IPS-20b (cell line): ENCODE data around the gene WSCD2.

Experiments used
- H3K27ac ChIP-seq: one replicate; pipeline ENCODE4 v1.5.1; 2013; ENCODE audit warnings: low read length
- H3K27me3 ChIP-seq: 2 replicates; pipeline ENCODE4 v1.6.1; 2013; ENCODE audit warnings: mild to moderate bottlenecking, low read length, inconsistent platforms; ENCODE audit not compliant: insufficient read depth
- H3K36me3 ChIP-seq: 2 replicates; pipeline ENCODE4 v1.6.1; 2013; ENCODE audit warnings: low read depth, mild to moderate bottlenecking, inconsistent platforms, low read length, moderate library complexity; ENCODE audit not compliant: insufficient read depth
- H3K4me1 ChIP-seq: 2 replicates; pipeline ENCODE4 v1.6.1; 2013; ENCODE audit warnings: mild to moderate bottlenecking, control low read depth, inconsistent platforms, low read length, moderate library complexity; ENCODE audit not compliant: insufficient read depth
- H3K4me3 ChIP-seq: 2 replicates; pipeline ENCODE4 v1.5.1; 2013; ENCODE audit warnings: mild to moderate bottlenecking, low read length, inconsistent platforms
- H3K9ac ChIP-seq: 2 replicates; pipeline ENCODE4 v1.6.1; 2013; ENCODE audit warnings: low read depth, mild to moderate bottlenecking, inconsistent platforms, low read length, moderate library complexity
- H3K9me3 ChIP-seq: 2 replicates; pipeline ENCODE4 v1.6.1; 2013; ENCODE audit warnings: mild to moderate bottlenecking, low read depth, low read length, inconsistent platforms; ENCODE audit not compliant: insufficient read depth

WSCD2 gene

DNA sequence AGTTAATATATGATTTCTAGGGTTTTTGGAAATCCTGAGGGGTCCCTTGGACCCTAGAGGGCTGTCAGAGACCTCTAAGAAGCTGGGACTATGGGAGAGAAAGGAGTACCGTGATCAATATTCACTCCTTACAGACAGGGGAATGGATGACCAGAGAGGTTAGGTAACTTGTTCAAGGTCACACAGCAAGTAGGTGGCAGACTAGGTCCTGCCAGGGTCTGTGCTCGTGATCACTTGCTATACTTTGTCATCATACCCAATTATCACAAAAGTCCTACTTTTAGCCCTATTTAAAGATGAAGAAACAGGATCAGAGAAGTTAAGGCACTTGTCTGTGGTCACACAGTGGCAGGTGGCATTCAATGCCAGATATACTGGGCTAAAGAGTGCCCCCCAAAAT lies 42.9 kb downstream of the WSCD2 start:
- no peaks in the 10 kb centered on the region for H3K27me3 ChIP-seq
- H3K9ac ChIP-seq = no peak overlapping the region
- H3K4me1 ChIP-seq = peaks cover 12% of the 10 kb centered on the region; the same call in 1 of the 2 replicates
- H3K36me3 ChIP-seq = no peaks in the 10 kb centered on the region
- H3K27ac ChIP-seq = no peak overlapping the region
- no peak overlapping the region for H3K4me3 ChIP-seq
- H3K9me3 ChIP-seq = no peaks in the 10 kb centered on the region

DNA sequence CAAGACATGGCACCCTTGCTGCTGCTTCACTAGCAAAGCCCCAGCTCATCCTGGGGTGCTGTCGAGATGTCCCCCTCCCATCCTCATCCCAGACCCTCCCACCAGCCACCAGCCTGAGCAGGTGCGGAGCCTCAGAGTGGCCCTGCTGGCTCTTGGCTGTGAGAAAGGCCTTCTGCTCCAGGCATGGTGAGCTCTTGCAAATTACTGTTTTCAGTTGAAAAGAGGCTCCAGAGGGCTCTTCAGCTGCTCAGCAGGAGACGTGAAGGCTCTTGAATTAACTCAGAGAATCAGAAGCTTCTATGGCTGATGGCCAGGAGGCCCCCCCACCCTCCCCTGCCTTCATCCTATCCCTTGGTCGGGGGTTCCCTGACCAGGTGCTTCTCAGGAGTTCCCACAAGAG lies 44.1 kb downstream of the WSCD2 start:
- Histone ChIP-seq H3K27ac (no peak overlapping the region), H3K4me3 (no peak overlapping the region)

DNA sequence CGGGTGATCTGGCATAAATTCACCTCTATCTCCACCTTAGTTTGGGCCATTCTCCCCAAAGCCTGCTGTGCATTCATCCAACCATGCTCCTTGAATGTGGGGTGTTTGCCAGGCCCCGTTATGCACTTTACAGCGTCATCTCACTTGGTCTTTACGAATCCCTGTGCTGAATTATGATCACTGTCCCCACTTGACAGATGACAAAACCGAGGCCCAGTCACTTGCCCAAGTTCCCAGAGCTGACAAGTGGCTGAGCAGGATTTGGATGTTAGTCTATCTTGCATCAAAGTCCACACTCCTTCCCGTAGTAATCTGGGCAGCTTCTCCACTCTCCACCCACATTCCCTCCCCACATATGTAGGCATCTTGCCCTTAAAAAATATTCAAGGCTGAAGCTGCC lies 44.8 kb downstream of the WSCD2 start:
- Histone ChIP-seq H3K4me3 (no peak overlapping the region), H3K4me1 (peaks cover 12% of the 10 kb centered on the region; the same call in 1 of the 2 replicates), H3K9ac (no peak overlapping the region), H3K36me3 (no peaks in the 10 kb centered on the region), H3K27me3 (no peaks in the 10 kb centered on the region), H3K27ac (no peak overlapping the region), H3K9me3 (no peaks in the 10 kb centered on the region)

More for the DNA sequence above, 44.1 kb downstream of the WSCD2 start:
- H3K36me3 ChIP-seq = no peaks in the 10 kb centered on the region
- H3K9ac ChIP-seq = no peak overlapping the region
- no peaks in the 10 kb centered on the region for H3K9me3 ChIP-seq
- peaks cover 12% of the 10 kb centered on the region; the same call in 1 of the 2 replicates for H3K4me1 ChIP-seq
- no peaks in the 10 kb centered on the region for H3K27me3 ChIP-seq

DNA sequence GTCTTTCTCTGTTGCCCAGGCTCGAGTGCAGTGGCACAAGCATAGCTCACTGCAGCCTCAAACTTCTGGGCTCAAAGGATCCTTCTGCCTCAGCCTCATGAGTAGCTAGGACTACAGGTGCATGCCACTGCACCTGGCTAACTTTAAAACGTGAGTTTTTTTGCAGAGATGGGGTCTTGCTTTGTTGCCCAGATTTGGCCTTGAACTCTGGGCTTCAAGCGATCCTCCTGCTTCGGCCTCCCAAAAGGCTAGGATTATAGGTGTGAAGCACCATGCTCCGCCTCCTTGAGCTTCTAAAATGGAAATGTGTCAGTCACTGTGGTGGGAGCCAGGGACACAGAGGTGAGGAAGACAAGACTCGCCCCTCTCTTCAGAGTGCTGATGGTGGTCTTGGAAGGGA lies 45.6 kb downstream of the WSCD2 start:
- Histone ChIP-seq H3K27ac (no peak overlapping the region), H3K9me3 (no peaks in the 10 kb centered on the region), H3K27me3 (no peaks in the 10 kb centered on the region), H3K4me3 (no peak overlapping the region), H3K9ac (no peak overlapping the region), H3K4me1 (peaks cover 12% of the 10 kb centered on the region; the same call in 1 of the 2 replicates), H3K36me3 (no peaks in the 10 kb centered on the region)

DNA sequence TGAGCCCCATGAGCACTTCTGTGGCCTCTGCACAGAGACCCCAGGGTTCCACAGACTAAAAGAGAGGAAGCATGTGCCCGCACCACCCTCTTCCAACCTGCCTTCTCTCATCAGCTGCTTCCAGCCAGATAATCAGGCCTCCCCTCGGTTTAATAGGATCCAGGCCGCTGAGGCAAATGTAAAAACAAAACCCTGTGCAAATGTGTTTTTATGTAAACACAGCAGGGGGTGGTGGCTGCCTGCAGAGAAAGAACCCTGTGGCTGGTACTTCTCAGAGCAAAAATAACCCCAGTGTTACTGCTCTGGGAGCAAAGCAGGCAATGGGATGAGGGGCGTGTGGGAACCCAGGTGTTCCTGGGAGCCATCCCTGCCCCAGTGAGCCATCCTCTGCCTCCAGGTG lies 46.2 kb downstream of the WSCD2 start:
- Histone ChIP-seq H3K27ac (no peak overlapping the region), H3K4me1 (peaks cover 12% of the 10 kb centered on the region; the same call in 1 of the 2 replicates), H3K9me3 (no peaks in the 10 kb centered on the region), H3K36me3 (no peaks in the 10 kb centered on the region), H3K9ac (0 out of 2 replicates have a peak overlapping the region, but pooled peaks have one; percentile 16), H3K4me3 (no peak overlapping the region), H3K27me3 (no peaks in the 10 kb centered on the region)

DNA sequence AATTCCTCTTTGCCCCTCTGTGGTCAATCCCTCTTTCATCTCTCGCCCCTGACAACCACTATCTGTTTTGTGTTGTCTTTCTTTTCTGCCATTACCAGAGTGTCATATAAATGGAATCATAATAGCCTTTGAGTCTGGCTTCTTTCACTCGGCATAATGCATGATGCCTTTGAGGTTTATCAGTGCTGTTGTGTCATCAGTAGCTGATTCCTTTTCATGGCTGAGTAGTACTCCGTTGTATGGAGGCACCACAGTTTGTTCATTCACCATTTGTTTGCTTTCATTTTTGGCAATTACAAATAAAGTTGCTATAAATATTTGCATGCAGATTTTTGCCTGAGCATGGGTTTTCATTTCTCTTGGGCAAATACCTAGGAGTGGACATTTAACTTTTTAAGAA lies 47.2 kb downstream of the WSCD2 start:
- Histone ChIP-seq H3K36me3 (no peaks in the 10 kb centered on the region), H3K27ac (no peak overlapping the region), H3K4me3 (no peak overlapping the region), H3K9ac (no peak overlapping the region), H3K27me3 (no peaks in the 10 kb centered on the region), H3K4me1 (peaks cover 12% of the 10 kb centered on the region; the same call in 1 of the 2 replicates), H3K9me3 (no peaks in the 10 kb centered on the region)

DNA sequence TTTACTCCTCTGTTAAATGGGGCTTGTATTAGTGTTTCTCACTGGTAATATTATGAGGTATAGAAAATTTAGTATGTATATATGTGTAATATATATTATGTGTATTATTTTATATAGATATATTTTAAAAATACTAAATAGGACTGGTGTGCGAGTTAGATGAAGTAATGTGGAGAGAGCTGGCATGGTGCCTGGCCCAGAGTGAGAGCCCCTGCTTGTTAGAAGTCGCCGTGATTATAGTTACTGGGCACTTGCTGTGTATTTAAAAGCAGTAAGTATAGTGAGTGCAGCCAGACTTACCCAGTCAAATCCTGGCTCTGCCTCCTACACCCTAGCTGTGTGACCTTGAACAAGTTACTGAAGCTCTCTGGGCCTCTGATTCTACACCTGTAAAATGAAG lies 48.0 kb downstream of the WSCD2 start:
- Histone ChIP-seq H3K36me3 (no peaks in the 10 kb centered on the region), H3K9me3 (no peaks in the 10 kb centered on the region), H3K4me1 (peaks cover 12% of the 10 kb centered on the region; the same call in 1 of the 2 replicates), H3K27me3 (no peaks in the 10 kb centered on the region), H3K27ac (no peak overlapping the region), H3K4me3 (no peak overlapping the region), H3K9ac (no peak overlapping the region)

DNA sequence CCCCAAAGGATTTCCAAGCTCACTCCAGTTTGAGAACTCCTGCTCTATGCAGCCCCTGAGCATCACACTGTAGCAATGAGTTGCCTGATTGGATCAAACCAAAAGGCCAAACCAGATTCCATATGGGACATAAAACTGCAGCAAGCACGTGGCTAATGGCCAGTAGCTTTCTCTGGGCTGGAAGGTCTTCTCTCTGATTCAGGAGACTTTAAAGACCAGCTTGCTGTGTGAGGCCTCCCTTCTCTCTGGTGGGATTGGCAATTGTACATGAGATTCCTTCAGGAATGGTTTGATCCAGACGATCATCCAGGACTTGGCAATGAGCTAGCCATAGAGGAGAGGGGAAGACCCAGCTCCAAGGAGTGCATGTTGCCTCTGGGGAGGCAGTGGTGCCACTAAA lies 50.2 kb downstream of the WSCD2 start:
- Histone ChIP-seq H3K4me3 (no peak overlapping the region), H3K4me1 (peaks cover 12% of the 10 kb centered on the region; the same call in 1 of the 2 replicates), H3K36me3 (no peaks in the 10 kb centered on the region), H3K27ac (no peak overlapping the region), H3K27me3 (no peaks in the 10 kb centered on the region), H3K9me3 (no peaks in the 10 kb centered on the region), H3K9ac (no peak overlapping the region)

DNA sequence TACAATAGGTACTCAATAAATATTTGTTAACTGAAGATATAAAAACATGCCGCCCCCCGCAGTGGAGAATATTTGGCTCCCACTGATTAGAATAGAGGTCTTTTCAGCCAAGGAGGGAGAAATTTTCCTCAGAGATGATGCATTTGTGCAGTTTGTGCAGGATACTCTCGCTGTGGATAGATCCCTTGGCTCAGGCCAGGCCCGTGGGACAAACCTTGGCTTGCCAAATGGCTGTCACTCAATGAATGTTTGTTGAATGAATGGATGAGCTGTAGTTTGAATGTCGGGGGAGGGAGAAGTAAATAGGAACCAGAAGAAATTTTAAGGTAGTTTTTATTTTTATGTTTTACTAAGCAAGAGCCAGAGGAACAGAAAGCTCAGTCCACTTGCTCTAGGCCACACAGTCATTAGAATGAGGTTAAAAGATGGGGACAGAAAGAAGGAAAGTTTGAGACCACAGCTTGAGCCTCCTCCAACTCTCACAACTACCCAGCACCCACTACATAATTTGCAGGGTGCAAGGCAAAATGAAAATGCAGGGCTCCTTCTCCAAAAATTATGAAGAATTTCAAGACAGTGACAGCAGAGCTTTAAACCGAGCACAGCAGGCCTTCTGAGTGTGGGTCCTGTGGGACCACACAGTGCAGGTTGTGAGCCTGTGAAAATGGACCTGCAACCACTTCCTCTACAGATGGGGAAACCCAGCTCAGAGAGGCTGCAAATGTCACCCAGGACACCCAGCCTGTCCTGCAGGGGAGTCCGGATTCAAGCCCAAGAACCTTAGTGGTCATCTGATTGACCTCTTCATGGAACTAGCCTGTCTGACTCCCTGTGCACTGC lies 51.4 kb downstream of the WSCD2 start:
- Histone ChIP-seq H3K36me3 (no peaks in the 10 kb centered on the region), H3K9ac (no peak overlapping the region), H3K27me3 (no peaks in the 10 kb centered on the region), H3K4me1 (peaks cover 4% of the 10 kb centered on the region; the same call in 1 of the 2 replicates), H3K9me3 (no peaks in the 10 kb centered on the region), H3K27ac (no peak overlapping the region), H3K4me3 (no peak overlapping the region)

DNA sequence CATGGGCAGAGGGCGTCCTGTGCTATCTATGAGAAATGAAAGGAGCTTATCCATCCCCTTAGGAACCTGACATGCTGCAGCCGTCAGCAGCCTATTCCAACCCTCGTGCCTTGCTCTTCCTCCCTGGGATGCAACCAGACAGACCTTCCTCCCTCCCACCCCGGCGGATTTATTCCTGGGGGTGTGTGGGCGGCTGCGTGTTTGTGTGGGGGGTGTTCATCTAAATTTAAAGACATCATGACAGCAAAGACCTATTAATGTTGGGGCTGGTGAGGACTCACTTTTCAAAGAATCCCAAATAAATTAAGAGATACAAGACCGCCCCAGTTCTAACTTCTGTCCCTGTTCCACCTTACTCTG lies 52.0 kb downstream of the WSCD2 start:
- Histone ChIP-seq H3K4me1 (peaks cover 3% of the 10 kb centered on the region; the same call in 1 of the 2 replicates), H3K4me3 (no peak overlapping the region), H3K9me3 (no peaks in the 10 kb centered on the region), H3K36me3 (no peaks in the 10 kb centered on the region), H3K27me3 (no peaks in the 10 kb centered on the region), H3K27ac (no peak overlapping the region), H3K9ac (no peak overlapping the region)

DNA sequence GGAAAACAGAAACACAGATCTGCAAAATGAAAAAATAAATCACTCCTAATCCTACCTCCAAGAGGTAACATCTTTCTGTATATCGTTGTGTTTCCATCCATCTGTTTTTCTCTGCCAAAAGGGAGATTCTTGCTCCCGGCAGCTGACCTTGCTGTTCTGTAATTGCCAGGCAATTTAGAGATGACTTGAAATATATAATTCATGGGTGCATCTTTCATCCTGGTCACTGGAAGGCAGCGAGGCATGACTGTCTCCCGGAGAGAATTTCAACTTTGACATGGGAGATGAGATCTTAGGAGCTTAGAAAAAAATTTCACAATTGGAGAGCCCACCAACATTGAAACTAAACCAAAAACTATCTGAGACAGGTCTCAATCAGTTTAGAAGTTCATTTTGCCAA lies 53.0 kb downstream of the WSCD2 start:
- H3K9me3 ChIP-seq = no peaks in the 10 kb centered on the region
- H3K27me3 ChIP-seq = no peaks in the 10 kb centered on the region
- H3K4me1 ChIP-seq = peaks cover 3% of the 10 kb centered on the region; the same call in 1 of the 2 replicates
- H3K9ac ChIP-seq = no peak overlapping the region
- H3K27ac ChIP-seq = no peak overlapping the region
- no peaks in the 10 kb centered on the region for H3K36me3 ChIP-seq
- H3K4me3 ChIP-seq = no peak overlapping the region

DNA sequence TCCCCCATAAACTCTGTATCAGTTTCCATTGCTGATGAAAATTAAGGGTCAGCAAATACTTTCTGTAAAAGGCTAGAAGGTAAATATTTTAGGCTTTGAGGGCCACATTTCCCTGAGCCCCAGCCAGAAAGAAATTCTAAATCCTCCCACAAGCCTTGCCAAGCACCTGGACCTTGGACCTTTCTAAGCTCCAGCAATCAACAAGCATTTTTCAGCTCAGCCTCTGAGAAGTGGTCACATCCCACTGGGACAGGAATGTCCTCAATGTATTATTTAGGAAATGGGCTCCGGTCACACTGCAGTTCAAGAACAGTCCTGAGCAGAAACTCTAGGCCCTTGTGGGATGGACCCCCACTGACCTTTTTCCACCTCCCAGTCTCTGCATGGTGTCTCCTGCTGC lies 55.9 kb downstream of the WSCD2 start:
- H3K4me1 ChIP-seq = peaks cover 3% of the 10 kb centered on the region; the same call in 1 of the 2 replicates
- H3K27ac ChIP-seq = no peak overlapping the region
- no peak overlapping the region for H3K9ac ChIP-seq
- H3K9me3 ChIP-seq = no peaks in the 10 kb centered on the region
- no peaks in the 10 kb centered on the region for H3K36me3 ChIP-seq
- no peak overlapping the region for H3K4me3 ChIP-seq
- H3K27me3 ChIP-seq = no peaks in the 10 kb centered on the region
